CD8-positive, alpha-beta memory T cell (primary cell): ENCODE results near the gene LRCH1. TPM values are rescaled to one million over a fixed set of nuclear protein-coding genes. Genes with fewer than 3 reads are reported as not detected.

Experiments used
- CTCF ChIA-PET: fragments of 350-600 bp; sonication (Branson Sonifier 250); formaldehyde crosslinking; loops from one replicate; lab custom pipeline; 2021; ENCODE audit warnings: antibody characterized with exemption; lab: Charles Lee
- POLR2A ChIA-PET: fragments of 350-600 bp; sonication (Branson Sonifier 250); formaldehyde crosslinking; loops from one replicate; lab custom pipeline; 2021; ENCODE audit warnings: antibody characterized with exemption; lab: Charles Lee
- DNase-seq, 5 donors: peaks; one replicate each; pipeline versions ENCODE4 v3.0.0 to v3.0.0-alpha.2; 2020 to 2022; ENCODE audit warnings: mixed read lengths in 1 of 5
- H3K27ac ChIP-seq: one replicate; pipeline ENCODE4 v1.7.0; 2013; ENCODE audit warnings: low read depth, mild to moderate bottlenecking, low read length, moderate library complexity
- H3K27me3 ChIP-seq: 2 replicates; pipeline ENCODE4 v1.7.0; 2013; ENCODE audit warnings: low read length, mild to moderate bottlenecking; ENCODE audit not compliant: insufficient read depth, poor library complexity, severe bottlenecking
- H3K36me3 ChIP-seq: 2 replicates; pipeline ENCODE4 v1.7.0; 2013; ENCODE audit warnings: mild to moderate bottlenecking, low read length, moderate library complexity; ENCODE audit not compliant: insufficient read depth
- H3K4me1 ChIP-seq: 2 replicates; pipeline ENCODE4 v1.7.0; 2013; ENCODE audit warnings: mild to moderate bottlenecking, low read length, moderate library complexity; ENCODE audit not compliant: insufficient read depth
- H3K4me3 ChIP-seq: 2 replicates; pipeline ENCODE4 v1.7.0; 2013; ENCODE audit warnings: mild to moderate bottlenecking, low read length
- H3K9me3 ChIP-seq: 2 replicates; pipeline ENCODE4 v1.7.0; 2013; ENCODE audit warnings: mild to moderate bottlenecking, low read length
- H3K27ac Mint-ChIP-seq, 8 donors: one replicate each; pipeline ENCODE4 v1.8.0; 2020 to 2021; ENCODE audit warnings: mixed read lengths in 8 of 8, mild to moderate bottlenecking in 6 of 8, inconsistent platforms in 3 of 8, moderate library complexity in 3 of 8
- H3K27me3 Mint-ChIP-seq, 2 donors: one replicate each; pipeline ENCODE4 v1.8.0; 2020 to 2021; ENCODE audit warnings: mixed read lengths in 2 of 2, mild to moderate bottlenecking in 1 of 2, moderate library complexity in 1 of 2
- H3K36me3 Mint-ChIP-seq, 3 donors: one replicate each; pipeline ENCODE4 v1.8.0; 2020 to 2021; ENCODE audit warnings: mixed read lengths in 3 of 3, inconsistent platforms in 1 of 3, mild to moderate bottlenecking in 1 of 3
- H3K4me1 Mint-ChIP-seq, 3 donors: one replicate each; pipeline ENCODE4 v1.8.0; 2020 to 2021; ENCODE audit warnings: mixed read lengths in 3 of 3, inconsistent platforms in 1 of 3, mild to moderate bottlenecking in 1 of 3
- H3K4me3 Mint-ChIP-seq, 7 donors: one replicate each; pipeline ENCODE4 v1.8.0; 2020 to 2021; ENCODE audit warnings: mixed read lengths in 7 of 7, mild to moderate bottlenecking in 6 of 7, moderate library complexity in 4 of 7, inconsistent platforms in 2 of 7
- H3K9me3 Mint-ChIP-seq, 5 donors: one replicate each; pipeline ENCODE4 v1.8.0; 2020 to 2022; ENCODE audit warnings: mixed read lengths in 5 of 5, mild to moderate bottlenecking in 3 of 5, moderate library complexity in 2 of 5, inconsistent platforms in 1 of 5
- polyA plus RNA-seq: library from polyadenylated mRNA; unstranded; fragments of 300-500 nt; fragmentation: Illumina TruSeq; gene quantifications from one replicate; pipeline ENCODE4 v1.2.3, GENCODE V29; 2021
- total RNA-seq, 2 experiments: library from RNA; stranded (reverse); gene quantifications; one replicate each; pipeline ENCODE4 v1.2.3, GENCODE V29; 2021

LRCH1 gene
- total and polyA plus RNA-seq, 3 experiments from 2014 or later = 4.9 to 17.8 (median 16.7) TPM

GRCh38 chr13:46575818-46576221, 22.9 kb downstream of the LRCH1 start:
- no peaks in the 10 kb centered on the region for H3K9me3 Mint-ChIP-seq
- H3K27ac ChIP-seq = no peak overlapping the region
- no peaks in the 10 kb centered on the region for H3K36me3 ChIP-seq
- H3K4me1 ChIP-seq = peaks cover 15% of the 10 kb centered on the region
- H3K4me3 ChIP-seq = no peak overlapping the region
- CTCF ChIA-PET = no interaction called here
- H3K27me3 Mint-ChIP-seq = peaks cover 0 to 1% of the 10 kb centered on the region in 2 donors
- POLR2A ChIA-PET = no interaction called here
- H3K27ac Mint-ChIP-seq = no peak overlapping the region
- no peak for DNase-seq
- no peaks in the 10 kb centered on the region for H3K9me3 ChIP-seq
- H3K4me1 Mint-ChIP-seq = peaks cover 50 to 91% (median 68%) of the 10 kb centered on the region in 3 donors
- no peak overlapping the region for H3K4me3 Mint-ChIP-seq
- no peaks in the 10 kb centered on the region for H3K27me3 ChIP-seq
- peaks cover 0 to 4% (median 3%) of the 10 kb centered on the region in 3 donors for H3K36me3 Mint-ChIP-seq

GRCh38 chr13:46576762-46577161, 23.8 kb downstream of the LRCH1 start:
- peak overlapping the region in 1 of 8 donors; percentile 35 for H3K27ac Mint-ChIP-seq
- no peak overlapping the region for H3K4me3 Mint-ChIP-seq
- Histone ChIP-seq H3K36me3 (no peaks in the 10 kb centered on the region), H3K27me3 (no peaks in the 10 kb centered on the region), H3K9me3 (no peaks in the 10 kb centered on the region), H3K4me1 (peaks cover 15% of the 10 kb centered on the region), H3K4me3 (no peak overlapping the region), H3K27ac (no peak overlapping the region)
- peaks cover 0 to 6% (median 3%) of the 10 kb centered on the region in 3 donors for H3K36me3 Mint-ChIP-seq
- CTCF ChIA-PET = interaction anchor here (1.6 kb wide), 1 partner anchor 25 kb away, joined by 5 read pairs; no protein-coding TSS in a partner anchor
- POLR2A ChIA-PET = no interaction called here
- H3K4me1 Mint-ChIP-seq = peaks cover 49 to 87% (median 68%) of the 10 kb centered on the region in 3 donors
- no peak for DNase-seq
- peaks cover 0 to 1% of the 10 kb centered on the region in 2 donors for H3K27me3 Mint-ChIP-seq
- no peaks in the 10 kb centered on the region for H3K9me3 Mint-ChIP-seq

- H3K36me3 Mint-ChIP-seq = peaks cover 0 to 6% (median 3%) of the 10 kb centered on the region in 3 donors
- CTCF ChIA-PET = interaction anchor here (1.6 kb wide), 1 partner anchor 26 kb away, joined by 5 read pairs; no protein-coding TSS in a partner anchor
- H3K9me3 ChIP-seq = no peaks in the 10 kb centered on the region
- peaks cover 44 to 80% (median 64%) of the 10 kb centered on the region in 3 donors for H3K4me1 Mint-ChIP-seq
- peak overlapping the region in 1 of 7 donors; percentile 57 for H3K4me3 Mint-ChIP-seq
- H3K27ac Mint-ChIP-seq = peak overlapping the region in 4 of 8 donors; percentile 3 to 56 (median 4)
- H3K27me3 ChIP-seq = no peaks in the 10 kb centered on the region
- H3K27me3 Mint-ChIP-seq = no peaks in the 10 kb centered on the region
- H3K4me3 ChIP-seq = no peak overlapping the region
- H3K36me3 ChIP-seq = no peaks in the 10 kb centered on the region
- POLR2A ChIA-PET = no interaction called here
- peaks cover 15% of the 10 kb centered on the region for H3K4me1 ChIP-seq
- no peak overlapping the region for H3K27ac ChIP-seq
- H3K9me3 Mint-ChIP-seq = no peaks in the 10 kb centered on the region
- DNase-seq = no peak
Observed at GRCh38 chr13:46577696-46578589, 25.0 kb downstream of the LRCH1 start.

- peak overlapping the region in 4 of 8 donors; percentile 4 to 66 (median 37) for H3K27ac Mint-ChIP-seq
Observed at GRCh38 chr13:46578590-46578975, 25.6 kb downstream of the LRCH1 start.

GRCh38 chr13:46580362-46580839, 27.4 kb downstream of the LRCH1 start:
- no peaks in the 10 kb centered on the region for H3K36me3 ChIP-seq
- no peak overlapping the region for H3K27ac ChIP-seq
- no peak overlapping the region for H3K4me3 ChIP-seq
- Mint-ChIP-seq H3K36me3 (peaks cover 0 to 6% (median 2%) of the 10 kb centered on the region in 3 donors), H3K27ac (peak overlapping the region in 1 of 8 donors; percentile 44), H3K9me3 (no peaks in the 10 kb centered on the region), H3K4me1 (peaks cover 41 to 78% (median 54%) of the 10 kb centered on the region in 3 donors), H3K27me3 (no peaks in the 10 kb centered on the region), H3K4me3 (no peak overlapping the region)
- POLR2A ChIA-PET = no interaction called here
- H3K9me3 ChIP-seq = no peaks in the 10 kb centered on the region
- peaks cover 10% of the 10 kb centered on the region for H3K4me1 ChIP-seq
- no peaks in the 10 kb centered on the region for H3K27me3 ChIP-seq
- no peak for DNase-seq
- CTCF ChIA-PET = no interaction called here

More at GRCh38 chr13:46578590-46578975, 25.6 kb downstream of the LRCH1 start:
- no peaks in the 10 kb centered on the region for H3K27me3 ChIP-seq
- H3K9me3 ChIP-seq = no peaks in the 10 kb centered on the region
- H3K4me3 ChIP-seq = no peak overlapping the region
- ChIA-PET POLR2A (no interaction called here), CTCF (interaction anchor here (1.6 kb wide), 1 partner anchor 27 kb away, joined by 5 read pairs; no protein-coding TSS in a partner anchor)
- H3K36me3 Mint-ChIP-seq = peaks cover 0 to 6% (median 2%) of the 10 kb centered on the region in 3 donors
- H3K27me3 Mint-ChIP-seq = no peaks in the 10 kb centered on the region
- H3K9me3 Mint-ChIP-seq = no peaks in the 10 kb centered on the region
- no peak for DNase-seq
- no peak overlapping the region for H3K27ac ChIP-seq
- H3K4me1 Mint-ChIP-seq = peaks cover 42 to 79% (median 57%) of the 10 kb centered on the region in 3 donors
- H3K4me1 ChIP-seq = peaks cover 15% of the 10 kb centered on the region
- no peaks in the 10 kb centered on the region for H3K36me3 ChIP-seq
- H3K4me3 Mint-ChIP-seq = no peak overlapping the region

- H3K36me3 ChIP-seq = no peaks in the 10 kb centered on the region
- H3K9me3 ChIP-seq = no peaks in the 10 kb centered on the region
- Mint-ChIP-seq H3K27ac (no peak overlapping the region), H3K36me3 (peaks cover 0 to 4% (median 0%) of the 10 kb centered on the region in 3 donors), H3K9me3 (no peaks in the 10 kb centered on the region), H3K4me1 (peaks cover 37 to 72% (median 61%) of the 10 kb centered on the region in 3 donors), H3K27me3 (no peaks in the 10 kb centered on the region), H3K4me3 (no peak overlapping the region)
- H3K27me3 ChIP-seq = no peaks in the 10 kb centered on the region
- H3K4me3 ChIP-seq = no peak overlapping the region
- CTCF ChIA-PET = no interaction called here
- H3K4me1 ChIP-seq = peaks cover 8% of the 10 kb centered on the region
- POLR2A ChIA-PET = no interaction called here
- H3K27ac ChIP-seq = no peak overlapping the region
- no peak for DNase-seq
Observed at GRCh38 chr13:46582190-46582589, 29.2 kb downstream of the LRCH1 start.

- H3K27ac ChIP-seq = no peak overlapping the region
- H3K4me3 ChIP-seq = no peak overlapping the region
- ChIA-PET POLR2A (no interaction called here), CTCF (no interaction called here)
- H3K36me3 Mint-ChIP-seq = no peaks in the 10 kb centered on the region
- H3K9me3 ChIP-seq = no peaks in the 10 kb centered on the region
- peaks cover 15% of the 10 kb centered on the region for H3K4me1 ChIP-seq
- H3K27me3 Mint-ChIP-seq = no peaks in the 10 kb centered on the region
- no peak overlapping the region for H3K4me3 Mint-ChIP-seq
- no peaks in the 10 kb centered on the region for H3K27me3 ChIP-seq
- no peak for DNase-seq
- H3K27ac Mint-ChIP-seq = no peak overlapping the region
- no peaks in the 10 kb centered on the region for H3K36me3 ChIP-seq
- H3K4me1 Mint-ChIP-seq = peaks cover 23 to 62% (median 54%) of the 10 kb centered on the region in 3 donors
- H3K9me3 Mint-ChIP-seq = no peaks in the 10 kb centered on the region
Observed at GRCh38 chr13:46586751-46587514, 34.0 kb downstream of the LRCH1 start.
